Stimulated activated CD4-positive, alpha-beta T cell treated with anti-CD3 and anti-CD28 coated beads, Interleukin-4, amount 100 ng/mL, for 48 hours (primary cell): ENCODE measurements around the gene GCSAML.
"Not testable (repeated sequence)": the region's sequence is repeated elsewhere in the genome, so short reads cannot be mapped to it uniquely, and the experiment has no call there.

ENCODE experiments used
- DNase-seq, 2 donors: peaks; one replicate each; pipeline ENCODE4 v3.0.0-alpha.2; 2020; ENCODE audit warnings: low read depth in 2 of 2

Gene GCSAML

GRCh38 chr1:247548769-247549182 is at the start of gene GCSAML:
TSS of gene GCSAML (plus strand) at chr1:247549134. CDS start at chr1:247549192, 58 bp downstream.
- no peak for DNase-seq

- no peak for DNase-seq
These were observed 48.1 kb upstream of the GCSAML start for GRCh38 chr1:247500865-247501264.

- DNase-seq: no peak
These were observed 42.1 kb upstream of the GCSAML start for GRCh38 chr1:247506831-247507230.

GRCh38 chr1:247517795-247518612 is 30.9 kb upstream of the GCSAML start:
- no peak for DNase-seq

- DNase-seq: no peak
These were observed 30.4 kb upstream of the GCSAML start for GRCh38 chr1:247518613-247518891.

GRCh38 chr1:247521886-247522285 is 27.0 kb upstream of the GCSAML start:
- not testable (repeated sequence) for DNase-seq

- no peak for DNase-seq
These were observed 20.0 kb upstream of the GCSAML start for GRCh38 chr1:247528812-247529474.

- DNase-seq: no peak
These were observed 19.1 kb upstream of the GCSAML start for GRCh38 chr1:247529771-247530355.

GRCh38 chr1:247530785-247531184 is 18.1 kb upstream of the GCSAML start:
- no peak for DNase-seq

GRCh38 chr1:247531937-247532336 is 17.0 kb upstream of the GCSAML start:
- no peak for DNase-seq

- no peak for DNase-seq
These were observed 13.5 kb upstream of the GCSAML start for GRCh38 chr1:247535402-247535801.

- DNase-seq: no peak
These were observed 12.6 kb upstream of the GCSAML start, which contains the start of gene OR2C3 for GRCh38 chr1:247536340-247536739. TSS of gene OR2C3 (minus strand) at chr1:247536440. CDS start at chr1:247532511, 3,929 bp downstream.

- no peak for DNase-seq
These were observed 10.4 kb upstream of the GCSAML start for GRCh38 chr1:247538561-247538960.

GRCh38 chr1:247539215-247539614 is 9.7 kb upstream of the GCSAML start:
- DNase-seq: no peak

- no peak for DNase-seq
These were observed 8.4 kb upstream of the GCSAML start for GRCh38 chr1:247540581-247540980.

GRCh38 chr1:247542811-247543210 is 6.1 kb upstream of the GCSAML start:
- DNase-seq: no peak

- DNase-seq: no peak
These were observed 842 bp upstream of the GCSAML start for GRCh38 chr1:247548092-247548491.

GRCh38 chr1:247551721-247552120 is 2.8 kb downstream of the GCSAML start:
- no peak for DNase-seq

GRCh38 chr1:247552231-247552630 is 3.3 kb downstream of the GCSAML start:
- DNase-seq: no peak

- no peak for DNase-seq
These were observed 9.2 kb downstream of the GCSAML start for GRCh38 chr1:247557926-247558674.

GRCh38 chr1:247561711-247562110 is 12.8 kb downstream of the GCSAML start:
- no peak for DNase-seq

- no peak for DNase-seq
These were observed 13.3 kb downstream of the GCSAML start for GRCh38 chr1:247562198-247562597.
